ENCODE measurements around the gene EML2.
"Not testable (repeated sequence)": the region's sequence is repeated elsewhere in the genome, so short reads cannot be mapped to it uniquely, and the experiment has no call there.

The EML2 gene

GRCh38 chr19:45653634-45654033 is 14.4 kb upstream of the EML2 start:
- no peak for DNase-seq (ENCODE audit: low read depth in 2 of 2)

GRCh38 chr19:45650722-45651121 is 11.5 kb upstream of the EML2 start:
- DNase-seq (ENCODE audit: low read depth in 2 of 2), result no peak

- no peak for DNase-seq (ENCODE audit: low read depth in 2 of 2)
Observed at GRCh38 chr19:45646345-45646698, 7.1 kb upstream of the EML2 start.

GRCh38 chr19:45645631-45646344 is 6.6 kb upstream of the EML2 start:
- peak in 1 of 2 donors; percentile 21 for DNase-seq (ENCODE audit: low read depth in 2 of 2)

- DNase-seq (ENCODE audit: low read depth in 2 of 2), result no peak
Observed at GRCh38 chr19:45645068-45645630, 6.0 kb upstream of the EML2 start.

GRCh38 chr19:45643927-45644771 is 5.0 kb upstream of the EML2 start:
- no peak for DNase-seq (ENCODE audit: low read depth in 2 of 2)

GRCh38 chr19:45643024-45643926 is 4.1 kb upstream of the EML2 start:
- peak; percentile 77 to 79 for DNase-seq (ENCODE audit: low read depth in 2 of 2)

GRCh38 chr19:45641274-45642105 is 2.3 kb upstream of the EML2 start:
- peak; percentile 35 to 38 for DNase-seq (ENCODE audit: low read depth in 2 of 2)

- DNase-seq (ENCODE audit: low read depth in 2 of 2), result no peak
Observed at GRCh38 chr19:45640849-45641273, 1.7 kb upstream of the EML2 start.

GRCh38 chr19:45637890-45638667 is 1.1 kb downstream of the EML2 start:
- DNase-seq (ENCODE audit: low read depth in 2 of 2), result no peak

GRCh38 chr19:45636902-45637301 is 2.3 kb downstream of the EML2 start:
- DNase-seq (ENCODE audit: low read depth in 2 of 2), result no peak

GRCh38 chr19:45636275-45636674 is 2.9 kb downstream of the EML2 start:
- DNase-seq (ENCODE audit: low read depth in 2 of 2), result no peak

GRCh38 chr19:45632468-45633196 is 6.6 kb downstream of the EML2 start:
- no peak for DNase-seq (ENCODE audit: low read depth in 2 of 2)

GRCh38 chr19:45630463-45630862 is 8.7 kb downstream of the EML2 start:
- no peak for DNase-seq (ENCODE audit: low read depth in 2 of 2)

GRCh38 chr19:45629704-45630103 is 9.5 kb downstream of the EML2 start:
- DNase-seq (ENCODE audit: low read depth in 2 of 2), result no peak

- DNase-seq (ENCODE audit: low read depth in 2 of 2), result not testable (repeated sequence)
Observed at GRCh38 chr19:45628219-45628618, 11.0 kb downstream of the EML2 start.

GRCh38 chr19:45623984-45624383 is 15.2 kb downstream of the EML2 start:
- no peak for DNase-seq (ENCODE audit: low read depth in 2 of 2)

- DNase-seq (ENCODE audit: low read depth in 2 of 2), result no peak
Observed at GRCh38 chr19:45621976-45622503, 17.2 kb downstream of the EML2 start.

- DNase-seq (ENCODE audit: low read depth in 2 of 2), result no peak
Observed at GRCh38 chr19:45621389-45621788, 17.8 kb downstream of the EML2 start.

Measured in stimulated activated CD8-positive, alpha-beta memory T cell treated with anti-CD3 and anti-CD28 coated beads, Interleukin-2, amount 100 ng/mL, for 1 hour (primary cell).